Endodermal cell (in vitro differentiated cells): ENCODE data around the gene RUFY4. TPM values are rescaled to one million over a fixed set of nuclear protein-coding genes. Genes with fewer than 3 reads are reported as not detected.

Source experiments
- DNase-seq: peaks from one replicate; pipeline ENCODE4 v3.0.0-alpha.2; 2017
- H3K27ac ChIP-seq: 2 replicates; pipeline ENCODE4 v1.5.1; 2013; ENCODE audit warnings: mild to moderate bottlenecking, low read depth, low read length, moderate library complexity
- H3K27me3 ChIP-seq: 2 replicates; pipeline ENCODE4 v1.6.1; 2013; ENCODE audit warnings: mild to moderate bottlenecking, low read length, moderate library complexity; ENCODE audit not compliant: insufficient read depth, control insufficient read depth, poor library complexity, severe bottlenecking
- H3K36me3 ChIP-seq: 2 replicates; pipeline ENCODE4 v1.7.0; 2013; ENCODE audit warnings: mild to moderate bottlenecking, low read length, moderate library complexity; ENCODE audit not compliant: control insufficient read depth, insufficient read depth
- H3K4me1 ChIP-seq: one replicate; pipeline ENCODE4 v1.7.0; 2013; ENCODE audit warnings: low read length; ENCODE audit not compliant: control insufficient read depth, insufficient read depth
- H3K4me3 ChIP-seq: 2 replicates; pipeline ENCODE4 v1.5.1; 2013; ENCODE audit warnings: mild to moderate bottlenecking, low read length, moderate library complexity
- H3K9ac ChIP-seq: 2 replicates; pipeline ENCODE4 v1.6.1; 2013; ENCODE audit warnings: mild to moderate bottlenecking, low read length, moderate library complexity; ENCODE audit not compliant: poor library complexity, severe bottlenecking; ENCODE audit errors: extremely low read depth
- H3K9me3 ChIP-seq: 2 replicates; pipeline ENCODE4 v1.6.1; 2013; ENCODE audit warnings: mild to moderate bottlenecking, low read length, moderate library complexity; ENCODE audit not compliant: control insufficient read depth
- H3K27ac Mint-ChIP-seq: 2 replicates; pipeline ENCODE4 v1.8.0; 2020; ENCODE audit warnings: mixed read lengths
- H3K27me3 Mint-ChIP-seq: 2 replicates; pipeline ENCODE4 v1.8.0; 2021; ENCODE audit warnings: mild to moderate bottlenecking, mixed read lengths; ENCODE audit not compliant: insufficient read depth
- H3K36me3 Mint-ChIP-seq: 2 replicates; pipeline ENCODE4 v1.8.0; 2020; ENCODE audit warnings: low read depth, mixed read lengths
- H3K4me1 Mint-ChIP-seq: 2 replicates; pipeline ENCODE4 v1.8.0; 2020; ENCODE audit warnings: mixed read lengths
- H3K4me3 Mint-ChIP-seq: 2 replicates; pipeline ENCODE4 v1.8.0; 2020; ENCODE audit warnings: mild to moderate bottlenecking, moderate library complexity, mixed read lengths
- H3K9me3 Mint-ChIP-seq: 2 replicates; pipeline ENCODE4 v1.8.0; 2020; ENCODE audit warnings: mild to moderate bottlenecking, mixed read lengths
- CTCF ChIP-seq: fragments of 200-600 bp; sonication (generic); conservative IDR thresholded peaks from 2 replicates; pipeline ENCODE4 v1.5.0; 2021; ENCODE audit warnings: antibody characterized with exemption, mild to moderate bottlenecking
- whole genome bisulfite sequencing, 2 experiments: methylation state at CpG; one replicate each; pipeline versions ENCODE4 v1.1.5 to v1.1.7; 2013; ENCODE audit warnings: missing lambda C conversion rate in 2 of 2, mixed read lengths in 1 of 2; ENCODE audit not compliant: insufficient coverage in 1 of 2, insufficient read length in 1 of 2; 5-methylcytosine and 5-hydroxymethylcytosine counted together
- total RNA-seq, 2 donors: library from RNA; stranded (reverse); fragmentation: NEBNext Ultra II Directional in 1 of 2; extraction: Animal tissue kit (Norgen Biotek cat#: 25700) in 1 of 2; gene quantifications; 2 replicates in 1 of 2; 3 replicates in 1 of 2; pipeline ENCODE4 v1.2.1, GENCODE V29; 2021

RUFY4 gene
- total RNA-seq, 2 donors from 2014 or later, result 0.35 TPM; not detected in 1

GRCh38 chr2:218046238-218046637, 22.8 kb upstream of the RUFY4 start:
- Mint-ChIP-seq H3K4me3 (no peak overlapping the region), H3K9me3 (peaks cover 20% of the 10 kb centered on the region), H3K4me1 (no peaks in the 10 kb centered on the region), H3K27ac (no peak overlapping the region), H3K36me3 (no peaks in the 10 kb centered on the region), H3K27me3 (peaks cover 24% of the 10 kb centered on the region)
- Histone ChIP-seq H3K36me3 (no peaks in the 10 kb centered on the region), H3K27me3 (peaks cover 2% of the 10 kb centered on the region), H3K27ac (no peak overlapping the region), H3K4me1 (no peaks in the 10 kb centered on the region), H3K9ac (no peak overlapping the region), H3K9me3 (peaks cover 31% of the 10 kb centered on the region), H3K4me3 (no peak overlapping the region)
- TF ChIP-seq CTCF, result no peak
- DNase-seq, result no peak
- 88 to 96% methylated on average over 4 of the region's 4 CpGs for WGBS, 2 experiments

- H3K4me3 ChIP-seq, result no peak overlapping the region
- WGBS, 2 experiments, result 94 to 96% methylated on average over 3 to 5 of the region's 8 CpGs
- H3K9me3 ChIP-seq, result peaks cover 31% of the 10 kb centered on the region
- peaks cover 13% of the 10 kb centered on the region for H3K27me3 Mint-ChIP-seq
- H3K27ac Mint-ChIP-seq, result no peak overlapping the region
- H3K4me1 Mint-ChIP-seq, result no peaks in the 10 kb centered on the region
- H3K9me3 Mint-ChIP-seq, result peaks cover 17% of the 10 kb centered on the region
- no peak overlapping the region for H3K4me3 Mint-ChIP-seq
- H3K27me3 ChIP-seq, result no peaks in the 10 kb centered on the region
- no peaks in the 10 kb centered on the region for H3K36me3 Mint-ChIP-seq
- TF ChIP-seq CTCF, result no peak
- H3K9ac ChIP-seq, result no peak overlapping the region
- H3K27ac ChIP-seq, result no peak overlapping the region
- no peaks in the 10 kb centered on the region for H3K4me1 ChIP-seq
- H3K36me3 ChIP-seq, result no peaks in the 10 kb centered on the region
- DNase-seq, result no peak
These were observed 21.4 kb upstream of the RUFY4 start for GRCh38 chr2:218047536-218048225.

- Mint-ChIP-seq H3K4me1 (no peaks in the 10 kb centered on the region), H3K9me3 (no peaks in the 10 kb centered on the region), H3K4me3 (no peak overlapping the region)
These were observed 17.1 kb upstream of the RUFY4 start for GRCh38 chr2:218051903-218052302.

More at GRCh38 chr2:218051903-218052302, 17.1 kb upstream of the RUFY4 start:
- H3K36me3 Mint-ChIP-seq, result no peaks in the 10 kb centered on the region
- Histone ChIP-seq H3K4me3 (no peak overlapping the region), H3K4me1 (no peaks in the 10 kb centered on the region), H3K27ac (no peak overlapping the region), H3K27me3 (no peaks in the 10 kb centered on the region), H3K9me3 (peaks cover 18% of the 10 kb centered on the region), H3K36me3 (no peaks in the 10 kb centered on the region), H3K9ac (no peak overlapping the region)
- peaks cover 3% of the 10 kb centered on the region for H3K27me3 Mint-ChIP-seq
- DNase-seq, result no peak
- no peak overlapping the region for H3K27ac Mint-ChIP-seq
- WGBS, 2 experiments, result 87 to 91% methylated on average over 3 of the region's 3 CpGs
- TF ChIP-seq CTCF, result no peak
